Measurements from ENCODE around the gene LPCAT3. TPM values are rescaled to one million over a fixed set of nuclear protein-coding genes. Genes with fewer than 3 reads are reported as not detected.
A peak's percentile ranks its signal among the peaks of the same experiment; 100 is the strongest.

Gene LPCAT3
- total RNA-seq, 1 experiment from 2014 or later, result 102 TPM

DNA sequence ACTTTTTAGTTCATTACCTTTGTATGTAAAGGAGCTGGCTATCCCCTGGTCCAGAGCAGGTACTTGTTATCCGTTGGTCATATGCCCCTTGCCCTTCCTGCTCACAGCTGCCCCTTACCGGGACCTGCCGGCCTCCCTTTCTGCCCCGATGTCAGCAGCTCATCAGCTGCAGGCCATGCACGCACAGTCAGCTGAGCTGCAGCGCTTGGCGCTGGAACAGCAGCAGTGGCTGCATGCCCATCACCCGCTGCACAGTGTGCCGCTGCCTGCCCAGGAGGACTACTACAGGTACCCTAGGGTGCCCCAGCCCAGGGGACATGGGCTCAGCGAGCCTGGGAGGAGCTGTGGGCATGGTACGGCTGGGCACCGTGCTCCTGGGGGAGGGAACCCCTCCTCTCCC, 77.0 kb downstream of the LPCAT3 start:
- intact Hi-C loops (cut with micrococcal nuclease; ENCODE audit: unreplicated experiment), result loop anchor here (5.0 kb wide), 1 partner anchor 189 kb away; the partner anchor contains the start of gene MLF2
- H4K20me1 ChIP-seq (ENCODE audit: insufficient read depth), result no peaks in the 10 kb centered on the region
- H3K4me2 ChIP-seq, result no peak overlapping the region
- no peaks in the 10 kb centered on the region for H3K27me3 ChIP-seq (ENCODE audit: insufficient read depth, low read depth)
- peaks cover 54% of the 10 kb centered on the region for H3F3A ChIP-seq (ENCODE audit: insufficient read depth, low read depth)
- H3K9me2 ChIP-seq (ENCODE audit: insufficient read depth), result no peaks in the 10 kb centered on the region
- no peak for TF ChIP-seq EZH2 (IDR thresholded peaks at IDR 0.05; ENCODE audit: low read depth)
- TF ChIP-seq, protein P1, sequence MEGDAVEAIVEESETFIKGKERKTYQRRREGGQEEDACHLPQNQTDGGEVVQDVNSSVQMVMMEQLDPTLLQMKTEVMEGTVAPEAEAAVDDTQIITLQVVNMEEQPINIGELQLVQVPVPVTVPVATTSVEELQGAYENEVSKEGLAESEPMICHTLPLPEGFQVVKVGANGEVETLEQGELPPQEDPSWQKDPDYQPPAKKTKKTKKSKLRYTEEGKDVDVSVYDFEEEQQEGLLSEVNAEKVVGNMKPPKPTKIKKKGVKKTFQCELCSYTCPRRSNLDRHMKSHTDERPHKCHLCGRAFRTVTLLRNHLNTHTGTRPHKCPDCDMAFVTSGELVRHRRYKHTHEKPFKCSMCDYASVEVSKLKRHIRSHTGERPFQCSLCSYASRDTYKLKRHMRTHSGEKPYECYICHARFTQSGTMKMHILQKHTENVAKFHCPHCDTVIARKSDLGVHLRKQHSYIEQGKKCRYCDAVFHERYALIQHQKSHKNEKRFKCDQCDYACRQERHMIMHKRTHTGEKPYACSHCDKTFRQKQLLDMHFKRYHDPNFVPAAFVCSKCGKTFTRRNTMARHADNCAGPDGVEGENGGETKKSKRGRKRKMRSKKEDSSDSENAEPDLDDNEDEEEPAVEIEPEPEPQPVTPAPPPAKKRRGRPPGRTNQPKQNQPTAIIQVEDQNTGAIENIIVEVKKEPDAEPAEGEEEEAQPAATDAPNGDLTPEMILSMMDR (conservative IDR thresholded peaks at IDR 0.05), result no peak
- H2AFZ ChIP-seq, result no peak overlapping the region
- no TSS peak for BruUV-seq (replicated peaks)
- no peak overlapping the region for H3K4me3 ChIP-seq
- CTCF ChIA-PET, result interaction anchor here (0.6 to 0.8 kb wide), 2 partner anchors 23 to 72 kb away, joined by 3 read pairs; no protein-coding TSS in a partner anchor
- H3K4me1 ChIP-seq (replicated peaks; ENCODE audit: insufficient read depth), result peaks cover 21% of the 10 kb centered on the region
- H3K9me3 ChIP-seq (ENCODE audit: insufficient read depth, low read depth), result no peaks in the 10 kb centered on the region
- H3K79me2 ChIP-seq (ENCODE audit: low read depth), result peaks cover 11% of the 10 kb centered on the region; the same call in 1 of the 2 replicates
- no peak overlapping the region for H3K27ac ChIP-seq
- DNase-seq, result no peak
- POLR2A ChIA-PET (ENCODE audit: unreplicated experiment), result interaction anchor here (0.5 to 0.6 kb wide), 3 partner anchors 67 to 87 kb away, joined by 3 to 6 read pairs (median 4); no protein-coding TSS in a partner anchor
- H3K36me3 ChIP-seq (ENCODE audit: low read depth), result no peaks in the 10 kb centered on the region

DNA sequence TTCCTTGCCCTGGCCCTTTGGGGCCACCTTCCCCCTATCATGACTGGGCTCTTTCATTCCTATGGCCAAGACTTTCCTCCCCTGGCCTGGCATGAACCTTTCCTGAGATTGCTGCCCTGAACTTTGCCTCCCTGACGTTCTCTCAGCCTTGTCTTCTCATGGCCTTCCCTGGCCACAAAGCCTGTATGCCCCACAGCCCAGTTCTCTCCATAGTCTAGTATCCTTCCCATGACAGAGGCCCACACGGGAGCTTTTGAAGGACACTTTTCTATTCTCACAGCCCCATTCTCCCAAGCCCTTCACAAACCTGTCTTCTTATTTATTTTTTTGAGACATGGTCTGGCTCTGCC, 79.1 kb downstream of the LPCAT3 start:
- Histone ChIP-seq H3K9me2 (ENCODE audit: insufficient read depth) (no peaks in the 10 kb centered on the region), H4K20me1 (ENCODE audit: insufficient read depth) (no peaks in the 10 kb centered on the region), H3K79me2 (ENCODE audit: low read depth) (no peaks in the 10 kb centered on the region), H3K27me3 (ENCODE audit: insufficient read depth, low read depth) (no peaks in the 10 kb centered on the region), H3K9me3 (ENCODE audit: insufficient read depth, low read depth) (no peaks in the 10 kb centered on the region), H3K4me3 (no peak overlapping the region), H3K4me2 (no peak overlapping the region), H3K4me1 (replicated peaks; ENCODE audit: insufficient read depth) (peaks cover 8% of the 10 kb centered on the region), H2AFZ (no peak overlapping the region), H3F3A (ENCODE audit: insufficient read depth, low read depth) (peaks cover 58% of the 10 kb centered on the region), H3K36me3 (ENCODE audit: low read depth) (peaks cover 5% of the 10 kb centered on the region; the same call in 1 of the 2 replicates), H3K27ac (no peak overlapping the region)
- POLR2A ChIA-PET (ENCODE audit: unreplicated experiment), result interaction anchor here (0.6 kb wide), 1 partner anchor 169 kb away, joined by 3 read pairs; no protein-coding TSS in a partner anchor
- CTCF ChIA-PET, result interaction anchor here (0.7 to 1.4 kb wide), 3 partner anchors 14 to 30 kb away, joined by 3 to 4 read pairs (median 3); no protein-coding TSS in a partner anchor
- no peak for DNase-seq
- intact Hi-C loops (cut with micrococcal nuclease; ENCODE audit: unreplicated experiment), result no loop called here
- BruUV-seq (replicated peaks), result no TSS peak
- no peak for TF ChIP-seq EZH2 (IDR thresholded peaks at IDR 0.05; ENCODE audit: low read depth)

DNA sequence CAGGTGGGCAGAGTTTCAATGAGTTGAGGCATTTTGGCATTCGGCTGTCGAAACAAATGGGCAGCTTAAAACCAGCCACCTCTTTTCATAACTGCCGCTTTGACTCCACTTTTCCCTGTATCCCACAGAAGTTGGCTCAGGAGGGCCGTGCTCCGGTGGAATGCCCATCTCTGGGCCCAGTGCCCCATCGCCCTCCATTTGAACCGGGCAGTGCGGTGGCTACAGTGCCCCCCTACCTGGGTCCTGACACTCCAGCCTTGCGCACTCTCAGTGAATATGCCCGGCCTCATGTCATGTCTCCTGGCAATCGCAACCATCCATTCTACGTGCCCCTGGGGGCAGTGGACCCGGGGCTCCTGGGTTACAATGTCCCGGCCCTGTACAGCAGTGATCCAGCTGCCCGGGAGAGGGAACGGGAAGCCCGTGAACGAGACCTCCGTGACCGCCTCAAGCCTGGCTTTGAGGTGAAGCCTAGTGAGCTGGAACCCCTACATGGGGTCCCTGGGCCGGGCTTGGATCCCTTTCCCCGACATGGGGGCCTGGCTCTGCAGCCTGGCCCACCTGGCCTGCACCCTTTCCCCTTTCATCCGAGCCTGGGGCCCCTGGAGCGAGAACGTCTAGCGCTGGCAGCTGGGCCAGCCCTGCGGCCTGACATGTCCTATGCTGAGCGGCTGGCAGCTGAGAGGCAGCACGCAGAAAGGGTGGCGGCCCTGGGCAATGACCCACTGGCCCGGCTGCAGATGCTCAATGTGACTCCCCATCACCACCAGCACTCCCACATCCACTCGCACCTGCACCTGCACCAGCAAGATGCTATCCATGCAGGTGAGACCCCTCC, 79.7 kb downstream of the LPCAT3 start:
- Histone ChIP-seq H3K79me2 (ENCODE audit: low read depth) (peaks cover 6% of the 10 kb centered on the region; the same call in 1 of the 2 replicates), H3K9me3 (ENCODE audit: insufficient read depth, low read depth) (no peaks in the 10 kb centered on the region), H3K27me3 (ENCODE audit: insufficient read depth, low read depth) (no peaks in the 10 kb centered on the region), H3K36me3 (ENCODE audit: low read depth) (peaks cover 11% of the 10 kb centered on the region), H3F3A (ENCODE audit: insufficient read depth, low read depth) (peaks cover 58% of the 10 kb centered on the region), H3K4me1 (replicated peaks; ENCODE audit: insufficient read depth) (peaks cover 8% of the 10 kb centered on the region), H3K4me3 (peak overlapping the region; percentile 62), H3K27ac (peak overlapping the region; percentile 52; the same call in 1 of the 2 replicates), H3K4me2 (peak overlapping the region; percentile 85), H4K20me1 (ENCODE audit: insufficient read depth) (peaks cover 1% of the 10 kb centered on the region; the same call in 1 of the 2 replicates), H2AFZ (no peak overlapping the region), H3K9me2 (ENCODE audit: insufficient read depth) (no peaks in the 10 kb centered on the region)
- CTCF ChIA-PET, result interaction anchor here (0.9 to 1.4 kb wide), 5 partner anchors 12 to 69 kb away, joined by 3 to 12 read pairs (median 5); no protein-coding TSS in a partner anchor
- TF ChIP-seq, protein P1 (conservative IDR thresholded peaks at IDR 0.05), result no peak; the same call in 1 of the 2 replicates
- no peak for TF ChIP-seq EZH2 (IDR thresholded peaks at IDR 0.05; ENCODE audit: low read depth)
- POLR2A ChIA-PET (ENCODE audit: unreplicated experiment), result interaction anchor here (0.6 to 1.0 kb wide), 4 partner anchors 66 to 169 kb away, joined by 3 to 4 read pairs (median 4); partner anchors contain the start of genes SPSB2 and TPI1
- BruUV-seq (replicated peaks), result no TSS peak
- intact Hi-C loops (cut with micrococcal nuclease; ENCODE audit: unreplicated experiment), result loop anchor here (1.0 kb wide), 1 partner anchor 69 kb away; no protein-coding TSS in a partner anchor
- DNase-seq, result no peak
